Activated CD8-positive, alpha-beta T cell treated with anti-CD3 and anti-CD28 coated beads, Interleukin-2, amount 10 ng/mL, durations not matched to agents 7 days and 5 days (primary cell): ENCODE measurements around the gene CDK16. TPM values are rescaled to one million over a fixed set of nuclear protein-coding genes. Genes with fewer than 3 reads are reported as not detected.
A peak's percentile ranks its signal among the peaks of the same experiment; 100 is the strongest.

Experiments used
- ATAC-seq: fragments of 150-1000 bp; cut with Tn5 transposase; one replicate; pipeline ENCODE4 v1.10.0; 2021; ENCODE audit warnings: moderate library complexity
- CTCF ChIA-PET: fragments of 350-600 bp; sonication (Branson Sonifier 250); formaldehyde crosslinking; loops from one replicate; lab custom pipeline; 2021; ENCODE audit warnings: antibody characterized with exemption; lab: Charles Lee
- POLR2A ChIA-PET: fragments of 350-600 bp; sonication (Branson Sonifier 250); formaldehyde crosslinking; loops from one replicate; lab custom pipeline; 2021; ENCODE audit warnings: antibody characterized with exemption; lab: Charles Lee
- DNase-seq: peaks from one replicate; pipeline ENCODE4 v3.0.0-alpha.2; 2020
- H3K27ac Mint-ChIP-seq: one replicate; pipeline ENCODE4 v1.8.0; 2021; ENCODE audit warnings: mild to moderate bottlenecking, mixed read lengths
- H3K27me3 Mint-ChIP-seq: one replicate; pipeline ENCODE4 v1.8.0; 2021; ENCODE audit warnings: low read depth, mixed read lengths
- H3K36me3 Mint-ChIP-seq: one replicate; pipeline ENCODE4 v1.8.0; 2021; ENCODE audit warnings: low read depth, mixed read lengths
- H3K4me1 Mint-ChIP-seq: one replicate; pipeline ENCODE4 v1.8.0; 2021; ENCODE audit warnings: low read depth, mixed read lengths
- H3K4me3 Mint-ChIP-seq: one replicate; pipeline ENCODE4 v1.8.0; 2021; ENCODE audit warnings: mild to moderate bottlenecking, mixed read lengths
- H3K9me3 Mint-ChIP-seq: one replicate; pipeline ENCODE4 v1.8.0; 2022; ENCODE audit warnings: mixed read lengths; ENCODE audit not compliant: insufficient read depth
- total RNA-seq, 2 experiments: library from RNA; stranded (reverse); gene quantifications; one replicate each; pipeline ENCODE4 v1.2.3, GENCODE V29; 2021

CDK16 gene
- total RNA-seq, 2 experiments from 2014 or later, result 64.3 to 74.7 TPM

- H3K27ac Mint-ChIP-seq, result no peak overlapping the region
These were observed 19.2 kb upstream of the CDK16 start for GRCh38 chrX:47199286-47199685.

GRCh38 chrX:47200385-47201150, 17.9 kb upstream of the CDK16 start:
- peaks cover 62% of the 10 kb centered on the region for H3K36me3 Mint-ChIP-seq
- no peak overlapping the region for H3K4me3 Mint-ChIP-seq
- no peak overlapping the region for H3K27ac Mint-ChIP-seq
- POLR2A ChIA-PET, result no interaction called here
- H3K9me3 Mint-ChIP-seq, result no peaks in the 10 kb centered on the region
- no peak for ATAC-seq
- H3K27me3 Mint-ChIP-seq, result no peaks in the 10 kb centered on the region
- CTCF ChIA-PET, result no interaction called here
- peaks cover 23% of the 10 kb centered on the region for H3K4me1 Mint-ChIP-seq
- no peak for DNase-seq

More at GRCh38 chrX:47199286-47199685, 19.2 kb upstream of the CDK16 start:
- Mint-ChIP-seq H3K36me3 (peaks cover 66% of the 10 kb centered on the region), H3K4me3 (no peak overlapping the region), H3K27me3 (no peaks in the 10 kb centered on the region), H3K9me3 (no peaks in the 10 kb centered on the region), H3K4me1 (peaks cover 29% of the 10 kb centered on the region)
- CTCF ChIA-PET, result no interaction called here
- POLR2A ChIA-PET, result no interaction called here
- ATAC-seq, result no peak
- no peak for DNase-seq

- ATAC-seq (no peak), DNase-seq (no peak)
- POLR2A ChIA-PET, result no interaction called here
- Mint-ChIP-seq H3K4me3 (no peak overlapping the region), H3K27me3 (no peaks in the 10 kb centered on the region), H3K9me3 (no peaks in the 10 kb centered on the region), H3K27ac (peak overlapping the region; percentile 39), H3K36me3 (peaks cover 58% of the 10 kb centered on the region), H3K4me1 (peaks cover 15% of the 10 kb centered on the region)
- CTCF ChIA-PET, result no interaction called here
These were observed 17.0 kb upstream of the CDK16 start for GRCh38 chrX:47201345-47201944.

GRCh38 chrX:47202316-47202715, 16.2 kb upstream of the CDK16 start:
- Mint-ChIP-seq H3K36me3 (peaks cover 58% of the 10 kb centered on the region), H3K27ac (no peak overlapping the region), H3K4me3 (no peak overlapping the region), H3K9me3 (no peaks in the 10 kb centered on the region), H3K27me3 (no peaks in the 10 kb centered on the region), H3K4me1 (peaks cover 6% of the 10 kb centered on the region)
- POLR2A ChIA-PET, result no interaction called here
- ATAC-seq (no peak), DNase-seq (no peak)
- CTCF ChIA-PET, result no interaction called here

- DNase-seq (no peak), ATAC-seq (no peak)
- ChIA-PET POLR2A (no interaction called here), CTCF (no interaction called here)
- Mint-ChIP-seq H3K36me3 (peaks cover 58% of the 10 kb centered on the region), H3K27ac (no peak overlapping the region), H3K4me1 (peaks cover 2% of the 10 kb centered on the region), H3K9me3 (no peaks in the 10 kb centered on the region), H3K4me3 (no peak overlapping the region), H3K27me3 (no peaks in the 10 kb centered on the region)
These were observed 15.6 kb upstream of the CDK16 start for GRCh38 chrX:47202877-47203276.

GRCh38 chrX:47204970-47205369, 13.5 kb upstream of the CDK16 start:
- CTCF ChIA-PET, result no interaction called here

GRCh38 chrX:47206316-47206715, 12.2 kb upstream of the CDK16 start:
- Mint-ChIP-seq H3K27ac (no peak overlapping the region), H3K4me1 (peaks cover 2% of the 10 kb centered on the region), H3K36me3 (peaks cover 43% of the 10 kb centered on the region), H3K9me3 (no peaks in the 10 kb centered on the region), H3K4me3 (no peak overlapping the region), H3K27me3 (no peaks in the 10 kb centered on the region)
- CTCF ChIA-PET, result no interaction called here
- ATAC-seq, result no peak
- POLR2A ChIA-PET, result interaction anchor here (1.8 kb wide), 1 partner anchor 11 kb away, joined by 6 read pairs; the partner anchor contains the start of gene CDK16
- no peak for DNase-seq

More at GRCh38 chrX:47204970-47205369, 13.5 kb upstream of the CDK16 start:
- Mint-ChIP-seq H3K4me1 (peaks cover 2% of the 10 kb centered on the region), H3K36me3 (peaks cover 49% of the 10 kb centered on the region), H3K27ac (no peak overlapping the region), H3K27me3 (no peaks in the 10 kb centered on the region), H3K4me3 (no peak overlapping the region), H3K9me3 (no peaks in the 10 kb centered on the region)
- no peak for ATAC-seq
- POLR2A ChIA-PET, result interaction anchor here (0.7 to 1.8 kb wide), 2 partner anchors 13 to 157 kb away, joined by 3 to 6 read pairs; partner anchors contain the start of gene CDK16
- no peak for DNase-seq

- Mint-ChIP-seq H3K9me3 (no peaks in the 10 kb centered on the region), H3K36me3 (peaks cover 46% of the 10 kb centered on the region), H3K27me3 (no peaks in the 10 kb centered on the region), H3K4me1 (peaks cover 2% of the 10 kb centered on the region), H3K4me3 (no peak overlapping the region), H3K27ac (no peak overlapping the region)
- ChIA-PET POLR2A (no interaction called here), CTCF (no interaction called here)
- ATAC-seq (no peak), DNase-seq (no peak)
These were observed 10.4 kb upstream of the CDK16 start for GRCh38 chrX:47208108-47208507.

GRCh38 chrX:47209508-47210238, 8.8 kb upstream of the CDK16 start:
- no peaks in the 10 kb centered on the region for H3K9me3 Mint-ChIP-seq

GRCh38 chrX:47210661-47211425, 7.6 kb upstream of the CDK16 start:
- CTCF ChIA-PET, result no interaction called here

More at GRCh38 chrX:47209508-47210238, 8.8 kb upstream of the CDK16 start:
- H3K4me3 Mint-ChIP-seq, result no peak overlapping the region
- H3K27ac Mint-ChIP-seq, result no peak overlapping the region
- ChIA-PET CTCF (no interaction called here), POLR2A (no interaction called here)
- peaks cover 2% of the 10 kb centered on the region for H3K4me1 Mint-ChIP-seq
- no peak for ATAC-seq
- DNase-seq, result no peak
- H3K36me3 Mint-ChIP-seq, result peaks cover 52% of the 10 kb centered on the region
- H3K27me3 Mint-ChIP-seq, result no peaks in the 10 kb centered on the region

More at GRCh38 chrX:47210661-47211425, 7.6 kb upstream of the CDK16 start:
- peaks cover 56% of the 10 kb centered on the region for H3K36me3 Mint-ChIP-seq
- POLR2A ChIA-PET, result interaction anchor here (0.7 kb wide), 1 partner anchor 20 kb away, joined by 3 read pairs; no protein-coding TSS in a partner anchor
- H3K4me3 Mint-ChIP-seq, result no peak overlapping the region
- no peaks in the 10 kb centered on the region for H3K27me3 Mint-ChIP-seq
- no peaks in the 10 kb centered on the region for H3K4me1 Mint-ChIP-seq
- no peaks in the 10 kb centered on the region for H3K9me3 Mint-ChIP-seq
- DNase-seq (no peak), ATAC-seq (no peak)
- H3K27ac Mint-ChIP-seq, result no peak overlapping the region
